T-helper 1 cell treated with Interleukin-12 subunit alpha and Interleukin-12 subunit beta and Interleukin-4 antibody, amounts not matched to agents 30 μg/mL and 1 μg/mL, for 36 hours (primary cell): Measurements from ENCODE around the gene SPIRE1.

ENCODE experiments used
- H3K27ac Mint-ChIP-seq: one replicate; pipeline ENCODE4 v1.8.0; 2021; ENCODE audit warnings: mild to moderate bottlenecking, mixed read lengths
- H3K27me3 Mint-ChIP-seq: one replicate; pipeline ENCODE4 v1.8.0; 2021; ENCODE audit warnings: low read depth, mixed read lengths
- H3K36me3 Mint-ChIP-seq: one replicate; pipeline ENCODE4 v1.8.0; 2021; ENCODE audit warnings: low read depth, mixed read lengths
- H3K4me1 Mint-ChIP-seq: one replicate; pipeline ENCODE4 v1.8.0; 2021; ENCODE audit warnings: low read depth, mixed read lengths
- H3K4me3 Mint-ChIP-seq: one replicate; pipeline ENCODE4 v1.8.0; 2021; ENCODE audit warnings: mild to moderate bottlenecking, moderate library complexity, mixed read lengths
- H3K9me3 Mint-ChIP-seq: one replicate; pipeline ENCODE4 v1.8.0; 2021; ENCODE audit warnings: mixed read lengths

The SPIRE1 gene

DNA sequence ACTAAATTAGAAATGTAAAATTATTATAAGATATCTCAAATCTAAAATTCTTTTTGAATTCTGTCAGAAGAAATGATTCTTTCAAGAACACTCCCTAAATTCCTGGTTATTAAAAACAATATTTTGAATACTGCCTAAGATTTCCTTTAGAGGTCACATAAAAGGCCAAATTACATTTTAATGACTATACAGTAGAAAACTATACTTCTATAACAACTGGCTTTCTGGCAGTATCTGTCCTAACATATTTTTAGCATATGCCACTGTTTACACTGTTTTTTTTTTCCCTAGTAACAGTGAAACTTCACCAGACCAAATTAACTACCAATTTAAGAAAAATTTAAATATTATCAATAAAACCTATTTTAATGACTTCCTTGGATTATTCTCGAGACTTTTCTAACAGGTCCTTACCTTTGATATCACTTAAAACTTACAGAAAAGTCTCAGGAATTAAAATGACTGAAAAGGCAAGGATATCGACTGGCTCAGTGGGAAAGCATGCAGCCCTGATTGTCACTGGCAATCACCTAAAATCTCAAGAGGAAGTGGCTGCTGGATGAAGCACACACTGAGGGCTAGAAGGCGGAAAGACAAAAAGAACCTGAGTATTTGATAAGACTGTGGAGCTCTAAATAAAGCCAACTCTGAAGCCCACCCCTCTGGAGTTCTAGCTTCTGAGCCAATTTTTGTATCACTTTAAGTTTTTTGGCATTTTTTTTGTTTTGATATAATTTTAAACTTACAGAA, 59.6 kb downstream of the SPIRE1 start:
- peaks cover 4% of the 10 kb centered on the region for H3K27me3 Mint-ChIP-seq

DNA sequence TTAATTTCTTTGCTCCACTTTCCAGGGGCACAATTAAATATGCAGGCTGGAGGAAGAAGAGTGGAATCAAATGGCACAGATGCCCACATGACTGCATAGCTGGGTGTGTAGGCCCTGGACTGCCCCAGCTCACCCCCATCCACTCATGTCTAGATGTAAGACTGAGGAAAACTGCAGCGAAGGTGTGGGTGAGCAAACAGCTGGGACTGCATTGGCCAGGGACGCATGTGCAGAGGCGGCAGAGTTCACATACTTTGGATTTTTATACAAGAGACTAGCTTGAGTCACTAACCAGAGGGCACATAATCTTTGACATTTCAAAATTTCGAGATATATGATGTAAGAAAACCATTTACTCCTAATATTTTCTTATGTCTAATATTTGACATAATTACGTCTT, 60.1 kb downstream of the SPIRE1 start:
- H3K36me3 Mint-ChIP-seq = no peaks in the 10 kb centered on the region
- H3K27me3 Mint-ChIP-seq = peaks cover 4% of the 10 kb centered on the region
- no peak overlapping the region for H3K27ac Mint-ChIP-seq
- H3K4me3 Mint-ChIP-seq = no peak overlapping the region
- H3K4me1 Mint-ChIP-seq = peaks cover 13% of the 10 kb centered on the region
- no peaks in the 10 kb centered on the region for H3K9me3 Mint-ChIP-seq

More for the DNA sequence above, 59.6 kb downstream of the SPIRE1 start:
- Mint-ChIP-seq H3K4me3 (no peak overlapping the region), H3K36me3 (no peaks in the 10 kb centered on the region), H3K27ac (no peak overlapping the region), H3K9me3 (no peaks in the 10 kb centered on the region), H3K4me1 (peaks cover 13% of the 10 kb centered on the region)

DNA sequence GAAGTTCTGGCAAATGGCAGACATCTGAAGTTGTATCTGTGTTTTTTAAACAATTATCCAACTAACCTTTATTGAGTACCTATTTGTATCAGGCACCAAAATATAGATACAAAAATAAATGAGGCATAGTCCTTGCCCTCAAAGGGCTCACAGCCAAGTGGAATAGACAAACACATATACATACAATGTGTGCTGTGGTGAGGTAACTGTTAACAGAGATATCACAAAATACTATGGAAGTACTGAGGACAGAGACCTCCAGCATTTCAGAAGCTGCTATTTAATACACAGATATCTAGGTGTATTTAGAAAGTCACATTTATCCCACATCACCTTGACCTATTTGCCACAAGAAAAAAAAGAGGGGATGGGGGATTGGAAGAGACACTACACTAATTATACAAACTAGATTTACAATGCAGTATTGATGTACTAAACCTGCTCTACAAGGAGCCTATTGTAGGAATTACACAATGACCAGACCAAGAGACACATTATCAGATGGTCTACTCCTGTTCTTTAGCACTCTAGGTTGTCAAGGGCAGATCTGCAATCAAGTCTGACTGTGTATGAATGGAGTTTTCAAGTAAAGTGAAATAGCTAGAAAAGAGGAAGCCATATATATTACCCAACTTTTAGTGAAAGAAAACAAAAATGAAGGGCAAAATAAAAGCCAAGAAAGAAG, 62.2 kb downstream of the SPIRE1 start:
- peaks cover 4% of the 10 kb centered on the region for H3K27me3 Mint-ChIP-seq
- no peaks in the 10 kb centered on the region for H3K9me3 Mint-ChIP-seq
- H3K4me3 Mint-ChIP-seq = no peak overlapping the region
- H3K27ac Mint-ChIP-seq = no peak overlapping the region
- H3K36me3 Mint-ChIP-seq = no peaks in the 10 kb centered on the region
- peaks cover 7% of the 10 kb centered on the region for H3K4me1 Mint-ChIP-seq

DNA sequence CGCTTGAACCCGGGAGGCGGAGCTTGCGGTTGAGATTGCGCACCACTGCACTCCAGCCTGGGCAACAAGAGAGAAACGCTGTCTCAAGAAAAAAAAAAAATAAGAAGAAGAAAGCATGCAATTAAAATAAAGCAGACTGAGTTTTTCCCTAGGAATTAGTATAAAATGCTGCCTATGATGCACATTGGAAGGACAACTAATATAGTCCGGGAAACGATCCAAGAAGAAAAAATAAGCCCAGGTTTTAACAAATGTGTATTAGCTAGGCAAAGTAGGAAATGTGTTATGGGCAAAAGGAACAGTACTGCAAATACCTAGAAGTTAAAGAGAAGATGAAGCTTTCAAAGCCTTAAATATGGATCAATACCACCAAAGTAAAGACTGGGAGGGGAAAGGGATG, 64.0 kb downstream of the SPIRE1 start:
- H3K4me1 Mint-ChIP-seq = peaks cover 7% of the 10 kb centered on the region
- no peaks in the 10 kb centered on the region for H3K36me3 Mint-ChIP-seq
- H3K27me3 Mint-ChIP-seq = peaks cover 4% of the 10 kb centered on the region
- no peak overlapping the region for H3K27ac Mint-ChIP-seq
- H3K9me3 Mint-ChIP-seq = no peaks in the 10 kb centered on the region
- no peak overlapping the region for H3K4me3 Mint-ChIP-seq

DNA sequence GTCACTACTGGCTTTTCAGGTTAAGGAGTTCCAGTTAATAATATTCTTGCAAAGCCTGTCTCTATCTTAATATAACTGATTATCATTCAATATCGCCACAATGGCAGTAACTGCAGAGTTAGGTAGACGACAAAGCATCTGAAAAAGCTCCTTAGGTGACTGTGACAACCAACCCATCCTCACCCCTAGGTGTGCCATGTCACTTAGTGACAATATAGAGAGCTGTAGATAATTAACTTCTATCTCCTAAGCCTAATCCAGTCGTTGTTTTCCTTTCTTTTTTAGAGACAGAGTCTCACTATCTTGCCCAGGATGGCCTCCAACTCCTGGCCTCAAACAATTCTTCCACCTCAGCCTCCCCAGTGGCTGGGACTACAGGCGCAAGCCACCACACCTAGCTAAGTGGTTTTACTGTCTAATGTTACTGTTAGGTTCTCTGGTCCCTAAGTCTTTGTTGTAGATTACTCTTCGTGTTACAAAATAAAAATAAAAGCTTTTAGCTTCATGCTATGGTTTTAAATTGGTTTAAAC, 65.2 kb downstream of the SPIRE1 start:
- Mint-ChIP-seq H3K9me3 (no peaks in the 10 kb centered on the region), H3K4me3 (no peak overlapping the region), H3K27ac (no peak overlapping the region), H3K36me3 (no peaks in the 10 kb centered on the region), H3K27me3 (peaks cover 4% of the 10 kb centered on the region), H3K4me1 (peaks cover 6% of the 10 kb centered on the region)

DNA sequence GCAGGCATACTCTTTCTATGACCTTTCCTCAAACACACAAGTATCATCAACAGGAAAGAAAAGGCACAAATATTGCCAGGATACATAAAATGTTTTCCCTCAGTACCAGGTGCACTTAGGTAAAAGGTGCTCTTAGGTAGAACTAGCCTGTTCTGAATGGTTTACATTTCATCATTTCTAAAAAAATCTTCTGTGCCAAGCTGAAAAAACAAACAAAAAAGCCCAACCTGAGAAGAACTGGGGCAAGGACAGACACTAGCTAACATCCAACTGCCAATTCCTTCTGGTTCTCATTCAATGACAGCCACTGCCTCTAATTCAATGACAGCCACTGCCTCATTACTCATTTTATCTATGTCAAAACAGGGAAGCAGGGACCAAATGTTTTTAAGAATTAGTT, 68.5 kb downstream of the SPIRE1 start:
- H3K36me3 Mint-ChIP-seq = no peaks in the 10 kb centered on the region
- H3K27me3 Mint-ChIP-seq = peaks cover 5% of the 10 kb centered on the region
- no peak overlapping the region for H3K4me3 Mint-ChIP-seq

GRCh38 chr18:12586956-12587355, 71.0 kb downstream of the SPIRE1 start:
- Mint-ChIP-seq H3K36me3 (no peaks in the 10 kb centered on the region), H3K27ac (no peak overlapping the region), H3K4me1 (no peaks in the 10 kb centered on the region), H3K9me3 (no peaks in the 10 kb centered on the region), H3K4me3 (no peak overlapping the region), H3K27me3 (peaks cover 9% of the 10 kb centered on the region)

More for the DNA sequence above, 68.5 kb downstream of the SPIRE1 start:
- Mint-ChIP-seq H3K4me1 (no peaks in the 10 kb centered on the region), H3K27ac (no peak overlapping the region), H3K9me3 (no peaks in the 10 kb centered on the region)

DNA sequence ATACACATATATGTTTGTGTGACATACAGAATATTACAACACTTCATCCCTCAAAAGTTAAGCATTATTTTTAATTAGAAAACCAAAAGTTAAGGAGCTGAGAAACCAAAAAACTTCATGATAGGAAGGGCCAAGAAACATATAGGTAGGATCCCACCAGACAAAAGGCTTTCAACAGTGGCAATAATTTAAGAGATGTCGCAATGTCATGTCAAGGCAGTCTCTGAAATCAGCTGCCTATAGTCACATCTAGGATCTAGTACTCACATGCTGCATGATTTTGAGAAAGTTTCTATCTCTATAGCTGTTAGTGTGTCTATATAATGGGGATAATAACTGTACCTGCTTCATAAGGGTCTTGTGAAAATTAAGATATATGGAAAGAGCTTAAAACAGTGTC, 72.7 kb downstream of the SPIRE1 start:
- H3K27me3 Mint-ChIP-seq = peaks cover 13% of the 10 kb centered on the region
- no peaks in the 10 kb centered on the region for H3K4me1 Mint-ChIP-seq
- H3K27ac Mint-ChIP-seq = no peak overlapping the region
- H3K36me3 Mint-ChIP-seq = no peaks in the 10 kb centered on the region
- H3K4me3 Mint-ChIP-seq = no peak overlapping the region
- H3K9me3 Mint-ChIP-seq = no peaks in the 10 kb centered on the region

DNA sequence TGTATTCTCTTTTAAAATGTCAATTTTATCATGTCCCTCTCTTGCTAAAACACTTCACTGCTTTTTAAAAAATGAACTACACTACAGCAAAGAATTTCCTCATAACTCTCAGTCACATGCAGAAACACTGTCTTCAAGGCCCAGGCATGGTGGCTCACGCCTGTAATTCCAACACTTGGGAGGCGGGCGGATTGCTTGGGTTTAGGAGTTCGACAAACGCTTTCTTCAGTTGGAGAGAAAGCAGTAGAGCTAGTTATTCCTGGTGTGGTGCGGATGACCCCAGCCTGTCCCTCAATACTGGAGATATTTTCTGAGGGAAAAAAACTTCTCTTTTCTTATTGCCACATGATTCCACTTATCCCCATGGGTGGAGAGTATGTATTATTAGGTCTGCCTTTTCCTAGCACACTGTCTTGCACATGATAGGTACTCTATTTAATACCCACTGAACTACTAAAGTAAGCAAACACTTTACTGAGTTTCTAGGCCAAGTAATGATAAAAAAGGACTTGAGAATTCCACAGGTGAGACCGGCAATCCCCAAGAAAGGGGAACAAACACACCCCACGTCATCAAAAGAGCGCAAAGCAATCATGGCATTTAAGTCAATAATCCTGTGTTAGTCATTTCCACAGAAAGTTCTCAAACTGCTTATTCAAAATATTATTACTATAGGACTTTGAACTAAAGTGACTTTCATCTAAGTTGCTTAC, 77.1 kb downstream of the SPIRE1 start:
- Mint-ChIP-seq H3K9me3 (no peaks in the 10 kb centered on the region), H3K27ac (no peak overlapping the region), H3K4me1 (no peaks in the 10 kb centered on the region), H3K36me3 (no peaks in the 10 kb centered on the region), H3K27me3 (peaks cover 13% of the 10 kb centered on the region), H3K4me3 (no peak overlapping the region)

DNA sequence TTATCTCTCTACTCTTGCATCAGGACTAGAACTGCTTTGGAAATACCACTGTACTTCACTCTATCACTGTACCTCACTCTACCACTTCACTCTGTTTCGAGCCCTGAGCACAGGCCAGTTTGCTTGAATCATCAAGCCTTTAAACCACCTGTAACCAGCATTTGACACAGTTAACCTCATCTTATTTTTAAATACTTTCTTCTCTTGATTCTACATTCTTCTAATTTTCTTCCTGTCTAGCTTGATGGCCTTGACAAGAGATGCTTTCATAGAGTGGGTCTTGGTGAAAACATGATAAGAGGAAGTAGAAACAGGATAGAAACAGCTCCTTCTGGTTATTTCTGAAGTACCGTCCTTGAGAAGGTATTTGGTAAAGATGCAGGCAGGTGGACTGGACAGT, 78.1 kb downstream of the SPIRE1 start:
- no peaks in the 10 kb centered on the region for H3K36me3 Mint-ChIP-seq
- no peaks in the 10 kb centered on the region for H3K4me1 Mint-ChIP-seq
- H3K9me3 Mint-ChIP-seq = no peaks in the 10 kb centered on the region
- peaks cover 10% of the 10 kb centered on the region for H3K27me3 Mint-ChIP-seq
- no peak overlapping the region for H3K4me3 Mint-ChIP-seq
- H3K27ac Mint-ChIP-seq = no peak overlapping the region

DNA sequence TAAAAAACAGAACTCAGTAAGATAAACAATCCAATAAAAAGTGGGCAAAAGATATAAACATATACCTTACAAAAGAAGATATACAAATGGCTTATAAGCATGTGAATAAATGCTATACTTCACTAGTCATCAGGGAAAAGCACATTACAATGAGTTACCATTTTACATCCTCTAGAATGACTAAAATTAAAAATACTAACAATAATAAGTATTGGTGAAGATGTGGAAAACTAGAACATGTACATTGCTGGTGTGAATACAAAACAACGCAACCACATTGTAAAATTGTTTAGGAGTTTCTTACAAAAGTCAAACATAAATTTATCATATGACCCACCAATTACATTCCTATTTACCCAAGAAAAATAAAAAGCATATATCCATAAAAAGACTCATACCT, 80.1 kb downstream of the SPIRE1 start:
- Mint-ChIP-seq H3K27ac (no peak overlapping the region), H3K4me3 (no peak overlapping the region), H3K36me3 (no peaks in the 10 kb centered on the region)

DNA sequence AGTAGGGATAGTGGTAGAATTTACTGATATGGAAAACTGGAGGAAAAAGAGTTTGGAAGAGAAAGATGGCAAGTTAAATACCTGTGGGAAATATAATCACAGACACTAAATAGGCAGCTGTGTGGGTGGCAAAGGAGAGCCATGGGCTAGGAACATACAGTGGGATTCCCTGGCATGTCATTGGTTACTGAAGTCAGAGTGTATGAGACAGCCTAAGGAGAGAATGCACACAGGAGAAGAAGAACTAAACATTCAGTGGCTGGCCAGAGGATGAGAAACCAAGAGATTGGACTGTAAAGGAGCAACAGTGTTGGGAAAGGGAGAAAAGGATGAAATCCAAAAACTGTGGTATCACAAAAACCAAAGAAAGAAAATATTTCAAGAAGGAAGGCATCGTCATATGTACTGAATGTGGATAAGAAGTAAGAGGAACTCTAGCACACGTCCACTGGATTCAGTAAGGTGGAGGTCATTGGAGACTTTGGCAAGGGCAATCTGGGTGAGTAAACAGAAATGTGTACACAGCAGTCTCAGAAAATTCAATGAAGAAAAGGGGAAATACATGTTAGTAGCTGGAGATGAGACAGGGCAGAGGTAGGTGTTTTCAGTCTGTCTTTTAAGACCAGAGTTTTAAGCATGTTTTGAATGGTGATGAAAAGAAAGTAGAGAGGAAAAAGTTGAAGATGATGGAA, 83.3 kb downstream of the SPIRE1 start:
- no peak overlapping the region for H3K27ac Mint-ChIP-seq

More for the DNA sequence above, 80.1 kb downstream of the SPIRE1 start:
- Mint-ChIP-seq H3K9me3 (no peaks in the 10 kb centered on the region), H3K27me3 (peaks cover 15% of the 10 kb centered on the region), H3K4me1 (no peaks in the 10 kb centered on the region)

GRCh38 chr18:12571630-12572029, 86.3 kb downstream of the SPIRE1 start:
- no peaks in the 10 kb centered on the region for H3K36me3 Mint-ChIP-seq
- peaks cover 12% of the 10 kb centered on the region for H3K27me3 Mint-ChIP-seq
- H3K27ac Mint-ChIP-seq = no peak overlapping the region

More for the DNA sequence above, 83.3 kb downstream of the SPIRE1 start:
- Mint-ChIP-seq H3K36me3 (no peaks in the 10 kb centered on the region), H3K4me3 (no peak overlapping the region), H3K9me3 (no peaks in the 10 kb centered on the region), H3K4me1 (no peaks in the 10 kb centered on the region), H3K27me3 (peaks cover 9% of the 10 kb centered on the region)

GRCh38 chr18:12569791-12570190, 88.1 kb downstream of the SPIRE1 start:
- no peaks in the 10 kb centered on the region for H3K4me1 Mint-ChIP-seq
- no peaks in the 10 kb centered on the region for H3K36me3 Mint-ChIP-seq
- H3K27me3 Mint-ChIP-seq = peaks cover 14% of the 10 kb centered on the region
- H3K9me3 Mint-ChIP-seq = no peaks in the 10 kb centered on the region
- no peak overlapping the region for H3K4me3 Mint-ChIP-seq
- no peak overlapping the region for H3K27ac Mint-ChIP-seq

More at GRCh38 chr18:12571630-12572029, 86.3 kb downstream of the SPIRE1 start:
- no peak overlapping the region for H3K4me3 Mint-ChIP-seq
- no peaks in the 10 kb centered on the region for H3K9me3 Mint-ChIP-seq
- H3K4me1 Mint-ChIP-seq = no peaks in the 10 kb centered on the region
